ENCODE data around the gene TRIP6.

TRIP6 gene

GRCh38 chr7:100882785-100883526 is 15.8 kb downstream of the TRIP6 start:
- no peak for DNase-seq (ENCODE audit: extremely low read depth, low read depth)
- TF ChIP-seq, protein P1, sequence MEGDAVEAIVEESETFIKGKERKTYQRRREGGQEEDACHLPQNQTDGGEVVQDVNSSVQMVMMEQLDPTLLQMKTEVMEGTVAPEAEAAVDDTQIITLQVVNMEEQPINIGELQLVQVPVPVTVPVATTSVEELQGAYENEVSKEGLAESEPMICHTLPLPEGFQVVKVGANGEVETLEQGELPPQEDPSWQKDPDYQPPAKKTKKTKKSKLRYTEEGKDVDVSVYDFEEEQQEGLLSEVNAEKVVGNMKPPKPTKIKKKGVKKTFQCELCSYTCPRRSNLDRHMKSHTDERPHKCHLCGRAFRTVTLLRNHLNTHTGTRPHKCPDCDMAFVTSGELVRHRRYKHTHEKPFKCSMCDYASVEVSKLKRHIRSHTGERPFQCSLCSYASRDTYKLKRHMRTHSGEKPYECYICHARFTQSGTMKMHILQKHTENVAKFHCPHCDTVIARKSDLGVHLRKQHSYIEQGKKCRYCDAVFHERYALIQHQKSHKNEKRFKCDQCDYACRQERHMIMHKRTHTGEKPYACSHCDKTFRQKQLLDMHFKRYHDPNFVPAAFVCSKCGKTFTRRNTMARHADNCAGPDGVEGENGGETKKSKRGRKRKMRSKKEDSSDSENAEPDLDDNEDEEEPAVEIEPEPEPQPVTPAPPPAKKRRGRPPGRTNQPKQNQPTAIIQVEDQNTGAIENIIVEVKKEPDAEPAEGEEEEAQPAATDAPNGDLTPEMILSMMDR (IDR thresholded peaks at IDR 0.05; ENCODE audit: low read depth, low read length): no peak

GRCh38 chr7:100884736-100885439 is 17.7 kb downstream of the TRIP6 start:
- DNase-seq (ENCODE audit: extremely low read depth, low read depth): no peak
- TF ChIP-seq, protein P1 (IDR thresholded peaks at IDR 0.05; ENCODE audit: low read depth, low read length): no peak

GRCh38 chr7:100885440-100886141 is 18.4 kb downstream of the TRIP6 start:
- TF ChIP-seq, protein P1 (IDR thresholded peaks at IDR 0.05; ENCODE audit: low read depth, low read length): no peak

DNA sequence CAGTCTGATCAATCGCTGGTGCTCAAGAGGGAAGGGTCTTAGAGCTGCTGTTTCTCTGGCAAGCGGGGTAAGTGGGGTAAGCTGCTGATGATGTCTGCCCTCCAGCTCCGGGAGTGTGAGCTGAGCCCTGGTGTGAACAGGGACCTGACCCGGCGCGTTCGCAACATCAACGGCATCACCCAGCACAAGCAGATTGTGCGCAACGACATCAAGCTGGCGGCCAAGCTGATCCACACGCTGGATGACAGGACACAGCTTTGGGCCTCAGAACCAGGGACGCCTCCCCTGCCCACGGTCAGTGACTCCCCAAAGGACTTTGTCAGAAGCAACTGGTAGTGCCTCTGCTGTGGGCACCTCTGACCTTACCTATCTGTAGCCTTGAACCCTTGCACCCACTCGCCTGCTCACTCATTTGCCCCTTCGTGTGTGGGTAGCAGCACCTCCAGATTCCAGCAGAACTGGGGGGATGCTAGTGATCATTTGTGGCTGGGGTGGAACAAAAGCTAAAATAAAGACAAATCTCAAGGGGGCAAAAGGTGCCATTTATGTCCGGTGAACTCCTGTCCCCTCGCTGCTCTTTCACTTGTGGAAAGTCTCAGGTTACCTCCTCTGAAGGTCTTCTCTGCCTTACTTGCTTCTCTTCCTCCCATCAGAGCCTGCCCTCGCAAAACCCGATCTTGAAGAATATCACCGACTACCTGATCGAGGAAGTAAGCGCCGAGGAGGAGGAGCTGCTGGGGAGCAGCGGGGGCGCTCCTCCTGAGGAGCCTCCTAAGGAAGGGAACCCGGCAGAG is 19.2 kb downstream of the TRIP6 start:
- TF ChIP-seq, protein P1 (IDR thresholded peaks at IDR 0.05; ENCODE audit: low read depth, low read length): no peak
- DNase-seq (ENCODE audit: extremely low read depth, low read depth): no peak

More at GRCh38 chr7:100885440-100886141, 18.4 kb downstream of the TRIP6 start:
- no peak for DNase-seq (ENCODE audit: extremely low read depth, low read depth)

- DNase-seq (ENCODE audit: extremely low read depth, low read depth): no peak
- TF ChIP-seq, protein P1 (IDR thresholded peaks at IDR 0.05; ENCODE audit: low read depth, low read length): no peak
These were observed 19.8 kb downstream of the TRIP6 start for GRCh38 chr7:100886936-100887515.

- TF ChIP-seq, protein P1 (IDR thresholded peaks at IDR 0.05; ENCODE audit: low read depth, low read length): no peak
- no peak for DNase-seq (ENCODE audit: extremely low read depth, low read depth)
These were observed 20.5 kb downstream of the TRIP6 start for GRCh38 chr7:100887516-100888290.
